IMR-90 (cell line): ENCODE results near the gene ASMTL. TPM values are rescaled to one million over a fixed set of nuclear protein-coding genes. Genes with fewer than 3 reads are reported as not detected.

Experiments
- ATAC-seq: fragments of 200-7000 bp; cut with Tn5 transposase; 2 replicates; pipeline ENCODE4 v1.9.1; 2020; ENCODE audit warnings: low read depth, mild to moderate bottlenecking, moderate library complexity
- BruUV-seq: library from RNA; stranded (reverse); fragments of 400-500 nt; replicated peaks from 2 replicates; lab custom pipeline; 2021; lab: Mats Ljungman, UMichigan
- CTCF ChIA-PET: fragments of 300-600 bp; formaldehyde crosslinking; extraction: SDS; loops from one replicate; lab custom pipeline; 2021; ENCODE audit warnings: antibody characterized with exemption; lab: Yijun Ruan, JAX
- POLR2A ChIA-PET: fragments of 300-600 bp; sonication (Branson Sonifier 250); formaldehyde crosslinking; loops from one replicate; lab custom pipeline; 2022; ENCODE audit warnings: antibody characterized with exemption; ENCODE audit not compliant: unreplicated experiment; lab: Charles Lee
- DNase-seq: peaks from one replicate; pipeline ENCODE4 v3.0.0; 2013
- H2AFZ ChIP-seq: replicated peaks from 2 replicates; pipeline ENCODE3; 2013; ENCODE audit warnings: low read length, mild to moderate bottlenecking; ENCODE audit not compliant: poor library complexity
- H2AK5ac ChIP-seq: 2 replicates; pipeline ENCODE4 v1.6.1; 2013; ENCODE audit warnings: low read depth, low read length, inconsistent platforms
- H2AK9ac ChIP-seq: replicated peaks from 2 replicates; pipeline ENCODE3; 2013; ENCODE audit warnings: mild to moderate bottlenecking, low read depth, low read length, moderate library complexity; ENCODE audit not compliant: poor library complexity
- H2BK120ac ChIP-seq: 2 replicates; pipeline ENCODE4 v1.6.1; 2013; ENCODE audit warnings: low read depth, low read length, inconsistent platforms
- H2BK15ac ChIP-seq: 3 replicates; pipeline ENCODE4 v1.6.1; 2013; ENCODE audit warnings: low read depth, low read length, inconsistent platforms
- H2BK20ac ChIP-seq: 2 replicates; pipeline ENCODE4 v1.6.1; 2013; ENCODE audit warnings: low read depth, mild to moderate bottlenecking, inconsistent platforms, low read length, moderate library complexity
- H2BK5ac ChIP-seq: 2 replicates; pipeline ENCODE4 v1.6.1; 2013; ENCODE audit warnings: mild to moderate bottlenecking, low read depth, low read length, inconsistent platforms; ENCODE audit not compliant: poor library complexity, severe bottlenecking
- H3K14ac ChIP-seq: replicated peaks from 2 replicates; pipeline ENCODE4 v1.6.1; 2013; ENCODE audit warnings: low read depth, low read length, inconsistent platforms
- H3K18ac ChIP-seq: 2 replicates; pipeline ENCODE4 v1.6.1; 2013; ENCODE audit warnings: low read depth, low read length, control low read depth
- H3K23ac ChIP-seq: 2 replicates; pipeline ENCODE4 v1.6.1; 2013; ENCODE audit warnings: low read depth, low read length, inconsistent platforms
- H3K27ac ChIP-seq: 2 replicates; pipeline ENCODE4 v1.5.1; 2013; ENCODE audit warnings: mild to moderate bottlenecking, control low read depth, low read length; ENCODE audit not compliant: insufficient read depth
- H3K27me3 ChIP-seq: 2 replicates; pipeline ENCODE4 v1.6.1; 2013; ENCODE audit warnings: low read length; ENCODE audit not compliant: control insufficient read depth, insufficient read depth
- H3K36me3 ChIP-seq: 2 replicates; pipeline ENCODE4 v1.6.1; 2013; ENCODE audit warnings: low read length, mixed read lengths; ENCODE audit not compliant: control insufficient read depth, insufficient read depth
- H3K4ac ChIP-seq: 2 replicates; pipeline ENCODE4 v1.6.1; 2013; ENCODE audit warnings: low read depth, low read length, inconsistent platforms
- H3K4me1 ChIP-seq: 2 replicates; pipeline ENCODE4 v1.6.1; 2013; ENCODE audit warnings: low read length, mixed read lengths; ENCODE audit not compliant: control insufficient read depth, insufficient read depth
- H3K4me2 ChIP-seq: 2 replicates; pipeline ENCODE4 v1.6.1; 2013; ENCODE audit warnings: low read depth, mild to moderate bottlenecking, control low read depth, low read length, moderate library complexity
- H3K4me3 ChIP-seq: 2 replicates; pipeline ENCODE4 v1.5.1; 2013; ENCODE audit warnings: low read depth, mild to moderate bottlenecking, control low read depth, low read length, moderate library complexity; ENCODE audit not compliant: insufficient read depth
- H3K56ac ChIP-seq: 2 replicates; pipeline ENCODE4 v1.6.1; 2013; ENCODE audit warnings: low read length, inconsistent platforms; ENCODE audit not compliant: insufficient read depth; ENCODE audit errors: extremely low read depth
- H3K79me1 ChIP-seq, 2 experiments: 2 replicates each; pipeline ENCODE4 v1.6.1; 2013; ENCODE audit warnings: low read length in 2 of 2, inconsistent platforms in 1 of 2, low read depth in 1 of 2
- H3K9ac ChIP-seq: 2 replicates; pipeline ENCODE4 v1.6.1; 2013; ENCODE audit warnings: low read depth, low read length, control low read depth
- H3K9me1 ChIP-seq: 2 replicates; pipeline ENCODE4 v1.6.1; 2013; ENCODE audit warnings: low read length, inconsistent platforms; ENCODE audit not compliant: insufficient read depth
- H3K9me3 ChIP-seq: 2 replicates; pipeline ENCODE4 v1.6.1; 2013; ENCODE audit warnings: low read length; ENCODE audit not compliant: control insufficient read depth, insufficient read depth
- H4K20me1 ChIP-seq: 2 replicates; pipeline ENCODE4 v1.6.1; 2013; ENCODE audit warnings: low read length, inconsistent platforms; ENCODE audit not compliant: insufficient read depth
- H4K5ac ChIP-seq: 2 replicates; pipeline ENCODE4 v1.6.1; 2013; ENCODE audit warnings: mild to moderate bottlenecking, low read depth, low read length, control low read depth
- H4K8ac ChIP-seq, 2 experiments: 2 replicates each; pipeline ENCODE4 v1.6.1; 2013; ENCODE audit warnings: low read depth in 2 of 2, low read length in 2 of 2, control low read depth in 1 of 2, inconsistent platforms in 1 of 2
- H4K91ac ChIP-seq: 2 replicates; pipeline ENCODE4 v1.6.1; 2013; ENCODE audit warnings: low read depth, low read length, inconsistent platforms; ENCODE audit not compliant: insufficient read depth
- BHLHE40 ChIP-seq: fragments of 150-350 bp; IDR thresholded peaks from 2 replicates; pipeline ENCODE4 v1.6.1; 2016; ENCODE audit warnings: mild to moderate bottlenecking, low read depth, low read length
- CHD1 ChIP-seq: IDR thresholded peaks from 2 replicates; pipeline ENCODE4 v1.6.1; 2012; ENCODE audit warnings: low read depth, low read length, improper control_type of control experiment
- ELK1 ChIP-seq: fragments of 150-350 bp; IDR thresholded peaks from 2 replicates; pipeline ENCODE4 v1.6.1; 2016; ENCODE audit warnings: low read depth, mild to moderate bottlenecking, low read length, moderate library complexity, borderline replicate concordance
- FOS ChIP-seq: fragments of 150-350 bp; IDR thresholded peaks from 2 replicates; pipeline ENCODE4 v1.6.1; 2016; ENCODE audit warnings: low read depth, low read length
- MAZ ChIP-seq: IDR thresholded peaks from 2 replicates; pipeline ENCODE4 v1.6.1; 2012; ENCODE audit warnings: low read depth, mild to moderate bottlenecking, low read length, improper control_type of control experiment, moderate library complexity, borderline replicate concordance
- MXI1 ChIP-seq: IDR thresholded peaks from 2 replicates; pipeline ENCODE4 v1.6.1; 2012; ENCODE audit warnings: low read depth, mild to moderate bottlenecking, low read length, moderate library complexity, borderline replicate concordance
- NFE2L2 ChIP-seq: fragments of 150-350 bp; IDR thresholded peaks from 2 replicates; pipeline ENCODE4 v1.6.1; 2016; ENCODE audit warnings: low read depth, mild to moderate bottlenecking, low read length
- POLR2A ChIP-seq: IDR thresholded peaks from 2 replicates; pipeline ENCODE4 v1.6.1; 2012; ENCODE audit warnings: mild to moderate bottlenecking, low read depth, low read length
- RAD21 ChIP-seq: IDR thresholded peaks from 2 replicates; pipeline ENCODE4 v1.6.1; 2012; ENCODE audit warnings: low read length, improper control_type of control experiment
- RCOR1 ChIP-seq: IDR thresholded peaks from 2 replicates; pipeline ENCODE4 v1.6.1; 2012; ENCODE audit warnings: mild to moderate bottlenecking, low read length, improper control_type of control experiment; ENCODE audit not compliant: insufficient replicate concordance
- RFX5 ChIP-seq: IDR thresholded peaks from 2 replicates; pipeline ENCODE4 v1.8.0; 2012; ENCODE audit warnings: low read depth, mild to moderate bottlenecking, low read length, moderate library complexity
- WGBS, 2 experiments: methylation state at CpG; one replicate each; pipeline versions ENCODE4 v1.1.5 to v1.1.7; 2013; ENCODE audit warnings: missing lambda C conversion rate in 2 of 2; ENCODE audit not compliant: insufficient read length in 1 of 2; ENCODE audit errors: extremely low coverage in 2 of 2; 5-methylcytosine and 5-hydroxymethylcytosine counted together
- dilution Hi-C: fragments of 300-500 bp; cut with HindIII; formaldehyde crosslinking; loops from one replicate; pipeline ENCODE4 v1.14.3; 2018; ENCODE audit warnings: low sequenced_read_pairs; ENCODE audit not compliant: unreplicated experiment
- in situ Hi-C: fragments of 300-500 bp; cut with MboI; formaldehyde crosslinking; loops from 3 replicates; pipeline ENCODE4 v1.14.3; 2019; ENCODE audit warnings: low sequenced_read_pairs, inconsistent platforms, mixed read lengths
- intact Hi-C: fragments of 100-400 bp; cut with micrococcal nuclease; formaldehyde crosslinking; loops from 2 replicates; pipeline ENCODE4 v1.10.0; 2022
- polyA plus RNA-seq, 3 experiments: library from polyadenylated mRNA; depleted of rRNA; stranded (reverse); fragments of >200 nt; gene quantifications; 2 replicates each; pipeline ENCODE4 v1.2.3, GENCODE V29; 2012; ENCODE audit warnings: low replicate concordance in 1 of 3
- total RNA-seq: library from RNA; depleted of rRNA; stranded (reverse); fragments of >200 nt; gene quantifications from 2 replicates; pipeline ENCODE4 v1.2.3, GENCODE V29; 2012

The ASMTL gene
- total and polyA plus RNA-seq, 2 of the 4 experiments (the other 2 are of a cell fraction), result 13.4 to 33.4 TPM

GRCh38 chrX:1486749-1487361 lies 34.1 kb upstream of the ASMTL start:
- no peak overlapping the region for H4K8ac ChIP-seq
- no peak overlapping the region for H3K23ac ChIP-seq
- H2AFZ ChIP-seq, result no peak overlapping the region
- no peak overlapping the region for H2AK5ac ChIP-seq
- no peaks in the 10 kb centered on the region for H3K27me3 ChIP-seq
- no peak overlapping the region for H3K56ac ChIP-seq
- TF ChIP-seq MAZ (no peak), POLR2A (no peak), RFX5 (no peak), NFE2L2 (no peak), CHD1 (no peak), MXI1 (no peak), BHLHE40 (no peak), RAD21 (no peak), ELK1 (no peak), RCOR1 (no peak), FOS (no peak)
- dilution Hi-C loops, result no loop called here
- H3K4me2 ChIP-seq, result no peak overlapping the region
- no peak overlapping the region for H3K18ac ChIP-seq
- H2BK120ac ChIP-seq, result no peak overlapping the region
- H2BK15ac ChIP-seq, result no peak overlapping the region
- H3K4me1 ChIP-seq, result no peaks in the 10 kb centered on the region
- no peak overlapping the region for H3K14ac ChIP-seq
- H3K27ac ChIP-seq, result no peak overlapping the region
- no peak overlapping the region for H2AK9ac ChIP-seq
- WGBS, 2 experiments, result 64% methylated on average over 7 of the region's 18 CpGs; no CpG with 5 or more reads in 1 of the 2 experiments
- DNase-seq (no peak), ATAC-seq (no peak)
- H3K36me3 ChIP-seq, result no peaks in the 10 kb centered on the region
- H3K4me3 ChIP-seq, result no peak overlapping the region
- H3K9me1 ChIP-seq, result no peaks in the 10 kb centered on the region
- CTCF ChIA-PET, result no interaction called here
- in situ Hi-C loops, result no loop called here
- H3K9me3 ChIP-seq, result peaks cover 24% of the 10 kb centered on the region; the same call in 1 of the 2 replicates
- intact Hi-C loops, result no loop called here
- H4K91ac ChIP-seq, result no peak overlapping the region
- POLR2A ChIA-PET, result no interaction called here
- no peak overlapping the region for H2BK20ac ChIP-seq
- H3K79me1 ChIP-seq, result no peaks in the 10 kb centered on the region
- H3K9ac ChIP-seq, result no peak overlapping the region
- no TSS peak for BruUV-seq
- no peak overlapping the region for H3K4ac ChIP-seq
- no peak overlapping the region for H2BK5ac ChIP-seq
- no peak overlapping the region for H4K5ac ChIP-seq
- no peaks in the 10 kb centered on the region for H4K20me1 ChIP-seq
